H1 (cell line): Measurements from ENCODE around the gene SLC22A3. TPM values are rescaled to one million over a fixed set of nuclear protein-coding genes. Genes with fewer than 3 reads are reported as not detected.

Experiments used
- CTCF ChIA-PET: fragments of 300-600 bp; sonication (Branson Sonifier 250); formaldehyde crosslinking; loops from one replicate; lab custom pipeline; 2021; ENCODE audit not compliant: partially characterized antibody; lab: Charles Lee
- POLR2A ChIA-PET: fragments of 300-600 bp; sonication (Branson Sonifier 250); formaldehyde crosslinking; loops from one replicate; lab custom pipeline; 2021; ENCODE audit warnings: inconsistent platforms; ENCODE audit not compliant: partially characterized antibody; lab: Charles Lee
- DNase-seq, 2 experiments: peaks; one replicate each; pipeline versions ENCODE4 v3.0.0 to v3.0.0-alpha.2; 2010 to 2022; ENCODE audit warnings: low spot score in 2 of 2, low read depth in 1 of 2, mixed read lengths in 1 of 2
- FAIRE-seq: peaks from 2 replicates; lab custom pipeline; 2011; peaks lifted over from hg19 to GRCh38; lab: Jason Lieb, UNC
- H2AFZ ChIP-seq: 2 replicates; pipeline ENCODE4 v1.8.1; 2012; ENCODE audit warnings: low read length, inconsistent platforms
- H2AK5ac ChIP-seq: 2 replicates; pipeline ENCODE4 v1.6.1; 2013; ENCODE audit warnings: low read depth, low read length
- H2BK120ac ChIP-seq: replicated peaks from 2 replicates; pipeline ENCODE3; 2013; ENCODE audit warnings: low read depth, low read length, inconsistent platforms
- H2BK12ac ChIP-seq: 2 replicates; pipeline ENCODE4 v1.6.1; 2013; ENCODE audit warnings: low read depth, low read length
- H2BK15ac ChIP-seq: 2 replicates; pipeline ENCODE4 v1.6.1; 2013; ENCODE audit warnings: low read length
- H2BK20ac ChIP-seq: 2 replicates; pipeline ENCODE4 v1.6.1; 2013; ENCODE audit warnings: low read length
- H2BK5ac ChIP-seq: 2 replicates; pipeline ENCODE4 v1.6.1; 2013; ENCODE audit warnings: low read depth, low read length
- H3K14ac ChIP-seq: 2 replicates; pipeline ENCODE4 v1.6.1; 2013; ENCODE audit warnings: inconsistent platforms; ENCODE audit not compliant: insufficient read length
- H3K18ac ChIP-seq: 2 replicates; pipeline ENCODE4 v1.6.1; 2013; ENCODE audit warnings: low read length; ENCODE audit errors: extremely low read depth
- H3K23ac ChIP-seq: 2 replicates; pipeline ENCODE4 v1.6.1; 2013; ENCODE audit warnings: inconsistent platforms; ENCODE audit not compliant: insufficient read length
- H3K23me2 ChIP-seq: 2 replicates; pipeline ENCODE4 v1.6.1; 2013; ENCODE audit warnings: low read depth, low read length
- H3K27ac ChIP-seq: 2 replicates; pipeline ENCODE4 v1.6.1; 2011; ENCODE audit warnings: low read depth, low read length, inconsistent platforms
- H3K27me3 ChIP-seq, 4 experiments: replicated peaks in 1 of 4; 1 replicate in 1 of 4; 2 replicates in 3 of 4; pipeline versions ENCODE4 v1.6.1 to v1.8.1; 2011 to 2013; ENCODE audit warnings: low read length in 3 of 4, mild to moderate bottlenecking in 3 of 4, inconsistent platforms in 2 of 4, mixed read lengths in 2 of 4, moderate library complexity in 1 of 4; ENCODE audit not compliant: control insufficient read depth in 3 of 4, insufficient read depth in 3 of 4; ENCODE audit errors: extremely low read depth in 1 of 4
- H3K36me3 ChIP-seq, 4 experiments: 2 replicates each; pipeline versions ENCODE4 v1.6.1 to v1.8.1; 2011 to 2013; ENCODE audit warnings: mild to moderate bottlenecking in 4 of 4, low read length in 3 of 4, moderate library complexity in 2 of 4, control low read depth in 1 of 4, inconsistent platforms in 1 of 4; ENCODE audit not compliant: insufficient read depth in 4 of 4, control insufficient read depth in 2 of 4
- H3K4ac ChIP-seq: replicated peaks from 2 replicates; pipeline ENCODE3; 2013; ENCODE audit warnings: low read length, low read depth, mixed read lengths, inconsistent platforms; ENCODE audit not compliant: insufficient read length
- H3K4me1 ChIP-seq, 4 experiments: replicated peaks in 1 of 4; 1 replicate in 1 of 4; 2 replicates in 3 of 4; pipeline versions ENCODE4 v1.6.1 to v1.8.1; 2011 to 2013; ENCODE audit warnings: low read length in 3 of 4, inconsistent platforms in 2 of 4, mixed read lengths in 1 of 4; ENCODE audit not compliant: insufficient read depth in 4 of 4, control insufficient read depth in 3 of 4
- H3K4me2 ChIP-seq, 2 experiments: 2 replicates each; pipeline versions ENCODE4 v1.6.1 to v1.8.1; 2011 to 2013; ENCODE audit warnings: low read depth in 2 of 2, low read length in 2 of 2, control low read depth in 1 of 2, inconsistent platforms in 1 of 2, mild to moderate bottlenecking in 1 of 2; ENCODE audit not compliant: insufficient read depth in 1 of 2
- H3K4me3 ChIP-seq, 4 experiments: fragments of 200-600, 300-600 bp in 1 of 4; sonication (generic), shearing (Covaris generic), sonication (Bioruptor Twin) in 1 of 4; 2 replicates each; pipeline versions ENCODE4 v1.5.1 to v1.8.1; 2011 to 2016; ENCODE audit warnings: low read length in 4 of 4, low read depth in 3 of 4, control low read depth in 2 of 4, inconsistent platforms in 2 of 4, mild to moderate bottlenecking in 2 of 4, mixed read lengths in 1 of 4, moderate library complexity in 1 of 4; ENCODE audit not compliant: insufficient read depth in 2 of 4; ENCODE audit errors: extremely low read depth in 1 of 4
- H3K56ac ChIP-seq: replicated peaks from 2 replicates; pipeline ENCODE3; 2013; ENCODE audit warnings: low read depth, mild to moderate bottlenecking, mixed read lengths, low read length, inconsistent platforms; ENCODE audit not compliant: insufficient read length
- H3K79me1 ChIP-seq: 2 replicates; pipeline ENCODE4 v1.6.1; 2013; ENCODE audit warnings: low read depth, low read length, control low read depth
- H3K79me2 ChIP-seq, 2 experiments: 2 replicates each; pipeline versions ENCODE4 v1.6.1 to v1.8.1; 2012 to 2013; ENCODE audit warnings: low read length in 2 of 2, mild to moderate bottlenecking in 2 of 2, inconsistent platforms in 1 of 2; ENCODE audit not compliant: insufficient read depth in 2 of 2, control insufficient read depth in 1 of 2
- H3K9ac ChIP-seq, 4 experiments: replicated peaks in 1 of 4; 1 replicate in 1 of 4; 2 replicates in 3 of 4; pipeline versions ENCODE4 v1.6.1 to v1.8.1; 2011 to 2013; ENCODE audit warnings: low read depth in 3 of 4, low read length in 3 of 4, control low read depth in 2 of 4, mild to moderate bottlenecking in 2 of 4, moderate library complexity in 2 of 4, inconsistent platforms in 1 of 4; ENCODE audit errors: extremely low read depth in 1 of 4
- H3K9me3 ChIP-seq, 2 experiments: 2 replicates each; pipeline versions ENCODE4 v1.6.1 to v1.8.1; 2012 to 2013; ENCODE audit warnings: mild to moderate bottlenecking in 2 of 2, moderate library complexity in 2 of 2, control low read depth in 1 of 2, inconsistent platforms in 1 of 2, low read depth in 1 of 2, low read length in 1 of 2, mixed read lengths in 1 of 2; ENCODE audit not compliant: insufficient read depth in 2 of 2
- H4K20me1 ChIP-seq, 2 experiments: replicated peaks in 1 of 2; 2 replicates each; pipeline versions ENCODE3 to v1.8.1; 2011 to 2013; ENCODE audit warnings: inconsistent platforms in 2 of 2, low read length in 2 of 2, mild to moderate bottlenecking in 1 of 2; ENCODE audit not compliant: insufficient read depth in 2 of 2, control insufficient read depth in 1 of 2
- H4K5ac ChIP-seq: 2 replicates; pipeline ENCODE4 v1.6.1; 2013; ENCODE audit warnings: low read length, low read depth, mixed read lengths, inconsistent platforms; ENCODE audit not compliant: insufficient read length
- H4K8ac ChIP-seq: 2 replicates; pipeline ENCODE4 v1.8.0; 2013; ENCODE audit warnings: mild to moderate bottlenecking, moderate library complexity, low read length, inconsistent platforms; ENCODE audit not compliant: insufficient read depth; ENCODE audit errors: extremely low read depth
- H4K91ac ChIP-seq: replicated peaks from 2 replicates; pipeline ENCODE3; 2013; ENCODE audit warnings: low read length, mixed read lengths, inconsistent platforms; ENCODE audit not compliant: insufficient read length
- BACH1 ChIP-seq: IDR thresholded peaks from 2 replicates; pipeline ENCODE4 v1.6.1; 2012; ENCODE audit warnings: low read length, improper control_type of control experiment
- CHD2 ChIP-seq: IDR thresholded peaks from 2 replicates; pipeline ENCODE4 v1.6.1; 2012; ENCODE audit warnings: low read length, improper control_type of control experiment
- EP300 ChIP-seq, 2 experiments: IDR thresholded peaks; 1 replicate in 1 of 2; 2 replicates in 1 of 2; pipeline ENCODE4 v1.6.1; 2011 to 2012; ENCODE audit warnings: low read depth in 2 of 2, low read length in 2 of 2, mild to moderate bottlenecking in 2 of 2, borderline replicate concordance in 1 of 2, inconsistent platforms in 1 of 2, moderate library complexity in 1 of 2
- HDAC6 ChIP-seq: IDR thresholded peaks from one replicate; pipeline ENCODE4 v1.7.1; 2012; ENCODE audit warnings: low read depth, mild to moderate bottlenecking, inconsistent platforms, low read length, moderate library complexity
- MAFK ChIP-seq: IDR thresholded peaks from 2 replicates; pipeline ENCODE4 v1.6.1; 2012; ENCODE audit warnings: low read depth, mild to moderate bottlenecking, improper control_type of control experiment, low read length
- NANOG ChIP-seq: IDR thresholded peaks from 2 replicates; pipeline ENCODE4 v1.6.1; 2011; ENCODE audit warnings: low read length, low read depth, mild to moderate bottlenecking, inconsistent platforms; ENCODE audit not compliant: insufficient read depth, poor library complexity, severe bottlenecking
- RFX5 ChIP-seq: IDR thresholded peaks from 2 replicates; pipeline ENCODE4 v1.6.1; 2011; ENCODE audit warnings: low read depth, low read length, improper control_type of control experiment, borderline replicate concordance
- SP4 ChIP-seq: IDR thresholded peaks from 2 replicates; pipeline ENCODE4 v1.6.1; 2012; ENCODE audit warnings: low read length, inconsistent platforms
- YY1 ChIP-seq: IDR thresholded peaks from 2 replicates; pipeline ENCODE4 v1.6.1; 2011; ENCODE audit warnings: low read depth, mild to moderate bottlenecking, low read length
- WGBS, 2 experiments: shearing (Covaris generic) in 1 of 2; methylation state at CpG; one replicate each; pipeline versions ENCODE4 v1.1.6 to v1.1.7; 2013 to 2015; ENCODE audit warnings: low lambda C conversion rate in 2 of 2, mixed read lengths in 2 of 2, inconsistent platforms in 1 of 2, low coverage in 1 of 2, missing lambda C conversion rate in 1 of 2; ENCODE audit not compliant: insufficient replicate concordance in 2 of 2, insufficient coverage in 1 of 2, insufficient read length in 1 of 2; ENCODE audit errors: extremely low coverage in 1 of 2, missing lambda C conversion rate in 1 of 2; 5-methylcytosine and 5-hydroxymethylcytosine counted together
- polyA plus RNA-seq, 7 experiments: library from polyadenylated mRNA; depleted of rRNA in 3 of 7; stranded (reverse) in 5 of 7; unstranded in 2 of 7; fragments of >200 nt in 5 of 7; fragments of 200-250 nt in 2 of 7; gene quantifications; 1 replicate in 5 of 7; 2 replicates in 1 of 7; 4 replicates in 1 of 7; pipeline versions ENCODE4 v1.2.1 to v1.2.3, GENCODE V29; 2011 to 2013; ENCODE audit warnings: missing spikeins in 2 of 7, mixed read lengths in 2 of 7
- total RNA-seq: library from RNA; stranded (reverse); fragmentation: NEBNext Ultra II Directional; extraction: Animal tissue kit (Norgen Biotek cat#: 25700); gene quantifications from 2 replicates; pipeline ENCODE4 v1.2.1, GENCODE V29; 2021
- TF ChIP-seq, protein P1 (sequence below): IDR thresholded peaks from 2 replicates; pipeline ENCODE4 v1.6.1; 2012; ENCODE audit warnings: inconsistent platforms
- TF ChIP-seq, protein P2 (sequence below): IDR thresholded peaks from 2 replicates; pipeline ENCODE4 v1.6.1; 2012; ENCODE audit warnings: inconsistent platforms

The SLC22A3 gene
- total and polyA plus RNA-seq, 2 of the 8 experiments (the other 6 are each of a cell fraction or from before 2014, with no cell fraction given): 1.0 to 2.9 TPM

DNA sequence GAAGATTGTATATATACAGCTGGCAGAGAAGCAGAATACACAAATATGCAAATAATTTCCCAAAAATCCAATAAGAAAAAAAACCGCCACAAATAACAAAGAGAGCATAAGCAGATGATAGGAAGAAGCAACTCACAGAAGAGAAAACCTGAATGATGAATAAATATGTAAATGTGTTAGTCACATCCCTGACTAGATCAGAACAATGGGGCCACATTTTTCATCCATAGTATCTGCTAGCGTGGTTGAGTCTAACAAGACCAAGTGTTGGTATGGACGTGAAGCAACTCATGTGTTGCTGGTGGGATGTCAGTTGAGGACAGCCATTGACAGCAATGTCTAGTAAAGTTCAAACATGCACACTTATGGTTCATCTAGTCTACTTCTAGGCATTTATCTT, 3.9 kb upstream of the SLC22A3 start:
- Histone ChIP-seq H3K9me3 (no peaks in the 10 kb centered on the region), H2AK5ac (no peak overlapping the region), H3K4me2 (no peak overlapping the region), H3K14ac (no peak overlapping the region), H2BK5ac (no peak overlapping the region), H3K23me2 (peaks cover 16% of the 10 kb centered on the region), H2BK20ac (no peak overlapping the region), H3K79me1 (no peaks in the 10 kb centered on the region), H4K5ac (no peak overlapping the region), H3K79me2 (no peaks in the 10 kb centered on the region), H3K4me1 (peaks cover 0 to 4% (median 3%) of the 10 kb centered on the region in 4 experiments; a peak in 4 of 7 replicates), H3K4ac (no peak overlapping the region), H3K4me3 (no peak overlapping the region), H4K20me1 (no peaks in the 10 kb centered on the region), H2BK120ac (no peak overlapping the region), H3K9ac (no peak overlapping the region), H3K27me3 (peaks cover 12 to 32% (median 25%) of the 10 kb centered on the region in 4 experiments), H3K18ac (no peak overlapping the region), H4K8ac (no peak overlapping the region), H2BK12ac (no peak overlapping the region), H2AFZ (no peak overlapping the region), H3K56ac (no peak overlapping the region), H3K36me3 (no peaks in the 10 kb centered on the region; a peak in 3 of 8 replicates), H2BK15ac (no peak overlapping the region), H4K91ac (no peak overlapping the region), H3K27ac (no peak overlapping the region), H3K23ac (no peak overlapping the region)
- POLR2A ChIA-PET: no interaction called here
- CTCF ChIA-PET: interaction anchor here (1.1 to 1.6 kb wide), 2 partner anchors 111 to 123 kb away, joined by 3 to 5 read pairs; no protein-coding TSS in a partner anchor
- TF ChIP-seq, protein P1, sequence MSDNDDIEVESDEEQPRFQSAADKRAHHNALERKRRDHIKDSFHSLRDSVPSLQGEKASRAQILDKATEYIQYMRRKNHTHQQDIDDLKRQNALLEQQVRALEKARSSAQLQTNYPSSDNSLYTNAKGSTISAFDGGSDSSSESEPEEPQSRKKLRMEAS: no peak
- TF ChIP-seq CHD2: no peak
- TF ChIP-seq RFX5: no peak
- TF ChIP-seq NANOG: no peak
- TF ChIP-seq YY1: no peak
- no peak for TF ChIP-seq BACH1
- no peak for TF ChIP-seq HDAC6
- TF ChIP-seq, protein P2, sequence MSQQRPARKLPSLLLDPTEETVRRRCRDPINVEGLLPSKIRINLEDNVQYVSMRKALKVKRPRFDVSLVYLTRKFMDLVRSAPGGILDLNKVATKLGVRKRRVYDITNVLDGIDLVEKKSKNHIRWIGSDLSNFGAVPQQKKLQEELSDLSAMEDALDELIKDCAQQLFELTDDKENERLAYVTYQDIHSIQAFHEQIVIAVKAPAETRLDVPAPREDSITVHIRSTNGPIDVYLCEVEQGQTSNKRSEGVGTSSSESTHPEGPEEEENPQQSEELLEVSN: no peak
- TF ChIP-seq SP4: no peak
- TF ChIP-seq MAFK: no peak
- TF ChIP-seq EP300 (IDR thresholded peaks at IDR 0.05; ENCODE audit: borderline replicate concordance in 1 of 2, low read depth in 2 of 2, low read length in 2 of 2): no peak
- DNase-seq: no peak
- 94% methylated on average over 3 of the region's 3 CpGs; no CpG with 5 or more reads in 1 of the 2 experiments for WGBS, 2 experiments
- no peak for FAIRE-seq
